BJ (cell line): ENCODE results near the gene RNF213. TPM values are rescaled to one million over a fixed set of nuclear protein-coding genes. Genes with fewer than 3 reads are reported as not detected.
"Not testable (repeated sequence)": the region's sequence is repeated elsewhere in the genome, so short reads cannot be mapped to it uniquely, and the experiment has no call there.

Experiments
- CTCF ChIA-PET: fragments of 350-600 bp; formaldehyde crosslinking; extraction: SDS; loops from one replicate; lab custom pipeline; 2021; ENCODE audit warnings: antibody characterized with exemption, inconsistent platforms; lab: Yijun Ruan, JAX
- POLR2A ChIA-PET: fragments of 300-600 bp; sonication (Branson Sonifier 250); formaldehyde crosslinking; extraction: SDS; loops from one replicate; lab custom pipeline; 2021; ENCODE audit warnings: antibody characterized with exemption; lab: Charles Lee
- DNase-seq: peaks from one replicate; pipeline ENCODE4 v3.0.0-alpha.2; 2011; ENCODE audit warnings: low read depth
- H3K27me3 ChIP-seq: 2 replicates; pipeline ENCODE4 v1.6.0; 2011; ENCODE audit warnings: low read length; ENCODE audit not compliant: control insufficient read depth, insufficient read depth
- H3K36me3 ChIP-seq: 2 replicates; pipeline ENCODE4 v1.5.1; 2011; ENCODE audit warnings: low read length; ENCODE audit not compliant: control insufficient read depth, insufficient read depth
- H3K4me3 ChIP-seq: 2 replicates; pipeline ENCODE4 v1.5.1; 2011; ENCODE audit warnings: low read depth, mild to moderate bottlenecking, control low read depth, low read length
- CTCF ChIP-seq: IDR thresholded peaks from 2 replicates; pipeline ENCODE4 v1.5.1; 2011; ENCODE audit warnings: low read depth, mild to moderate bottlenecking, control low read depth, inconsistent platforms, low read length, moderate library complexity; ENCODE audit not compliant: insufficient read depth
- polyA plus RNA-seq: library from polyadenylated mRNA; depleted of rRNA; stranded (reverse); fragments of >200 nt; gene quantifications from 2 replicates; pipeline ENCODE4 v1.2.3, GENCODE V29; 2011

The RNF213 gene
- polyA plus RNA-seq, 1 experiment: 53.1 TPM

- peaks cover 44% of the 10 kb centered on the region for H3K36me3 ChIP-seq
- H3K4me3 ChIP-seq: no peak overlapping the region
- no peak for DNase-seq
- no peaks in the 10 kb centered on the region for H3K27me3 ChIP-seq
- ChIA-PET POLR2A (no interaction called here), CTCF (no interaction called here)
- no peak for TF ChIP-seq CTCF
Measured at GRCh38 chr17:80295559-80295958, 34.9 kb downstream of the RNF213 start.

GRCh38 chr17:80296221-80296620, 35.6 kb downstream of the RNF213 start:
- POLR2A ChIA-PET: no interaction called here
- DNase-seq: no peak
- H3K27me3 ChIP-seq: no peaks in the 10 kb centered on the region
- CTCF ChIA-PET: interaction anchor here (0.9 kb wide), 1 partner anchor 101 kb away, joined by 6 read pairs; no protein-coding TSS in a partner anchor
- no peak overlapping the region for H3K4me3 ChIP-seq
- H3K36me3 ChIP-seq: peaks cover 44% of the 10 kb centered on the region
- no peak for TF ChIP-seq CTCF

- Histone ChIP-seq H3K4me3 (no peak overlapping the region), H3K36me3 (peaks cover 36% of the 10 kb centered on the region), H3K27me3 (no peaks in the 10 kb centered on the region)
- ChIA-PET CTCF (no interaction called here), POLR2A (no interaction called here)
- no peak for TF ChIP-seq CTCF
- DNase-seq: no peak
Measured at GRCh38 chr17:80297996-80298560, 37.4 kb downstream of the RNF213 start.

- POLR2A ChIA-PET: interaction anchor here (0.6 kb wide), 1 partner anchor 171 kb away, joined by 4 read pairs; no protein-coding TSS in a partner anchor
Measured at GRCh38 chr17:80299350-80300100, 38.9 kb downstream of the RNF213 start.

GRCh38 chr17:80300756-80301155, 40.1 kb downstream of the RNF213 start:
- H3K4me3 ChIP-seq, H3K27me3 ChIP-seq, DNase-seq, POLR2A ChIA-PET, CTCF ChIA-PET: not testable (repeated sequence)
- peaks cover 21% of the 10 kb centered on the region for H3K36me3 ChIP-seq

More at GRCh38 chr17:80299350-80300100, 38.9 kb downstream of the RNF213 start:
- DNase-seq, H3K4me3 ChIP-seq, H3K27me3 ChIP-seq, CTCF ChIA-PET: not testable (repeated sequence)
- peaks cover 31% of the 10 kb centered on the region for H3K36me3 ChIP-seq

- Histone ChIP-seq H3K4me3 (no peak overlapping the region), H3K36me3 (peaks cover 18% of the 10 kb centered on the region), H3K27me3 (no peaks in the 10 kb centered on the region)
- no peak for TF ChIP-seq CTCF
- ChIA-PET CTCF (no interaction called here), POLR2A (no interaction called here)
- no peak for DNase-seq
Measured at GRCh38 chr17:80303824-80304223, 43.2 kb downstream of the RNF213 start.
